Tibial nerve (tissue), 4 donors: Measurements from ENCODE around the gene CDC42EP5. TPM values are rescaled to one million over a fixed set of nuclear protein-coding genes. Genes with fewer than 3 reads are reported as not detected.

Experiments used
- DNase-seq, 2 donors: peaks; one replicate each; pipeline ENCODE4 v3.0.0-alpha.2; 2019; ENCODE audit warnings: low spot score in 2 of 2
- H3K27ac ChIP-seq, 4 donors: fragments of 200-600 bp; sonication (generic) in 3 of 4; one replicate each; pipeline ENCODE4 v1.5.1; 2017 to 2019; ENCODE audit warnings: mild to moderate bottlenecking in 1 of 4
- H3K27me3 ChIP-seq, 2 donors: fragments of 200-600 bp; sonication (generic) in 1 of 2; one replicate each; pipeline versions ENCODE4 v1.5.1 to v1.6.0; 2017 to 2019
- H3K36me3 ChIP-seq, 3 donors: fragments of 200-600 bp; sonication (generic); one replicate each; pipeline ENCODE4 v1.5.1; 2018 to 2019
- H3K4me1 ChIP-seq, 4 donors: fragments of 200-600 bp; sonication (generic) in 3 of 4; one replicate each; pipeline ENCODE4 v1.5.1; 2017 to 2019
- H3K4me3 ChIP-seq, 4 donors: fragments of 200-600 bp; sonication (generic) in 3 of 4; one replicate each; pipeline ENCODE4 v1.5.1; 2017 to 2019; ENCODE audit warnings: mild to moderate bottlenecking in 1 of 4, moderate library complexity in 1 of 4
- H3K9me3 ChIP-seq, 4 donors: fragments of 200-600 bp; sonication (generic) in 3 of 4; one replicate each; pipeline ENCODE4 v1.5.1; 2017 to 2019
- CTCF ChIP-seq, 5 experiments: fragments of 200-600 bp in 3 of 5; fragments of 450-650 bp in 2 of 5; sonication (generic) in 3 of 5; IDR thresholded peaks; one replicate each; pipeline ENCODE4 v1.5.1; 2016 to 2019; ENCODE audit warnings: antibody characterized with exemption in 5 of 5, mild to moderate bottlenecking in 3 of 5, moderate library complexity in 2 of 5
- EP300 ChIP-seq, 2 donors: sonication (generic); formaldehyde crosslinking; IDR thresholded peaks; one replicate each; pipeline ENCODE4 v1.6.1; 2017; ENCODE audit warnings: antibody characterized with exemption in 2 of 2, mild to moderate bottlenecking in 1 of 2
- POLR2A ChIP-seq, 2 donors: fragments of 450-650 bp; IDR thresholded peaks; one replicate each; pipeline ENCODE4 v1.6.1; 2017; ENCODE audit warnings: antibody characterized with exemption in 2 of 2, mild to moderate bottlenecking in 2 of 2, moderate library complexity in 2 of 2
- WGBS, 2 donors: methylation state at CpG; one replicate each; pipeline ENCODE4 v1.1.5; 2018; 5-methylcytosine and 5-hydroxymethylcytosine counted together
- total RNA-seq, 4 donors: library from RNA; depleted of rRNA; stranded (reverse); fragments of >200 nt; gene quantifications; one replicate each; pipeline ENCODE4 v1.1.0, GENCODE V29; 2016

The CDC42EP5 gene
- total RNA-seq, 4 donors from 2014 or later: 38.9 to 62.2 (median 50.2) TPM

GRCh38 chr19:54418930-54419800, 53.9 kb downstream of the CDC42EP5 start:
- no peaks in the 10 kb centered on the region for H3K9me3 ChIP-seq
- peaks cover 0 to 57% of the 10 kb centered on the region in 2 donors for H3K27me3 ChIP-seq
- DNase-seq: no peak
- peak overlapping the region; percentile 73 to 92 (median 82) for H3K27ac ChIP-seq
- no peaks in the 10 kb centered on the region for H3K36me3 ChIP-seq
- H3K4me3 ChIP-seq: no peak overlapping the region
- 60 to 70% methylated on average over 14 to 17 of the region's 26 CpGs for WGBS, 2 donors
- peaks cover 0 to 64% (median 12%) of the 10 kb centered on the region in 4 donors for H3K4me1 ChIP-seq
- TF ChIP-seq EP300 (IDR thresholded peaks at IDR 0.05): no peak
- TF ChIP-seq CTCF (IDR thresholded peaks at IDR 0.05): no peak
- no peak for TF ChIP-seq POLR2A (IDR thresholded peaks at IDR 0.05)

GRCh38 chr19:54418030-54418929, 54.8 kb downstream of the CDC42EP5 start:
- H3K9me3 ChIP-seq: no peaks in the 10 kb centered on the region
- no peaks in the 10 kb centered on the region for H3K36me3 ChIP-seq
- TF ChIP-seq CTCF (IDR thresholded peaks at IDR 0.05) (no peak), POLR2A (IDR thresholded peaks at IDR 0.05) (no peak), EP300 (IDR thresholded peaks at IDR 0.05) (no peak)
- WGBS, 2 donors: 13 to 15% methylated on average over 25 of the region's 25 CpGs
- H3K27ac ChIP-seq: peak overlapping the region; percentile 73 to 92 (median 82)
- no peak for DNase-seq
- peak overlapping the region in 1 of 4 donors; percentile 4 for H3K4me3 ChIP-seq
- peaks cover 0 to 57% of the 10 kb centered on the region in 2 donors for H3K27me3 ChIP-seq
- H3K4me1 ChIP-seq: peaks cover 0 to 64% (median 12%) of the 10 kb centered on the region in 4 donors

GRCh38 chr19:54416695-54417491, 56.2 kb downstream of the CDC42EP5 start:
- DNase-seq: no peak
- WGBS, 2 donors: 24 to 26% methylated on average over 35 to 38 of the region's 44 CpGs
- Histone ChIP-seq H3K9me3 (no peaks in the 10 kb centered on the region), H3K4me3 (peak overlapping the region; percentile 21 to 62 (median 53)), H3K27me3 (peaks cover 0 to 60% of the 10 kb centered on the region in 2 donors), H3K36me3 (no peaks in the 10 kb centered on the region), H3K4me1 (peaks cover 0 to 58% (median 12%) of the 10 kb centered on the region in 4 donors), H3K27ac (peak overlapping the region; percentile 56 to 90 (median 69))
- TF ChIP-seq EP300 (IDR thresholded peaks at IDR 0.05): no peak
- no peak for TF ChIP-seq POLR2A (IDR thresholded peaks at IDR 0.05)
- no peak for TF ChIP-seq CTCF (IDR thresholded peaks at IDR 0.05)

GRCh38 chr19:54415901-54416673, 57.0 kb downstream of the CDC42EP5 start:
- H3K27ac ChIP-seq: peak overlapping the region; percentile 56 to 90 (median 69)

More at GRCh38 chr19:54415901-54416673, 57.0 kb downstream of the CDC42EP5 start:
- TF ChIP-seq CTCF (IDR thresholded peaks at IDR 0.05) (no peak), EP300 (IDR thresholded peaks at IDR 0.05) (no peak), POLR2A (IDR thresholded peaks at IDR 0.05) (no peak)
- peak overlapping the region; percentile 21 to 62 (median 53) for H3K4me3 ChIP-seq
- no peak for DNase-seq
- H3K4me1 ChIP-seq: peaks cover 0 to 49% (median 8%) of the 10 kb centered on the region in 4 donors
- H3K9me3 ChIP-seq: no peaks in the 10 kb centered on the region
- 5% methylated on average over 28 of the region's 28 CpGs for WGBS, 2 donors
- peaks cover 0 to 54% of the 10 kb centered on the region in 2 donors for H3K27me3 ChIP-seq
- no peaks in the 10 kb centered on the region for H3K36me3 ChIP-seq
